WERI-Rb-1 (cell line): Measurements from ENCODE around the gene TMEM190.

Experiments used
- DNase-seq: peaks from one replicate; pipeline ENCODE4 v3.0.0-alpha.2; 2020
- H3K27ac ChIP-seq: fragments of 250-450 bp; sonication (Bioruptor Pico); 2 replicates; pipeline ENCODE4 v1.5.1; 2020; ENCODE audit warnings: mild to moderate bottlenecking, moderate library complexity
- H3K27me3 ChIP-seq: fragments of 250-450 bp; sonication (Bioruptor Pico); 2 replicates; pipeline ENCODE4 v1.5.1; 2021; ENCODE audit warnings: mild to moderate bottlenecking, low read depth, moderate library complexity; ENCODE audit not compliant: insufficient read depth, severe bottlenecking
- H3K36me3 ChIP-seq: fragments of 250-450 bp; sonication (Bioruptor Pico); 2 replicates; pipeline ENCODE4 v1.5.1; 2020; ENCODE audit warnings: mild to moderate bottlenecking, moderate library complexity
- H3K4me3 ChIP-seq: 2 replicates; pipeline ENCODE4 v1.5.1; 2011; ENCODE audit warnings: low read depth, mild to moderate bottlenecking, control low read depth, low read length
- H3K9me3 ChIP-seq: fragments of 250-450 bp; sonication (Bioruptor Pico); 2 replicates; pipeline ENCODE4 v1.5.1; 2021; ENCODE audit warnings: mild to moderate bottlenecking, moderate library complexity; ENCODE audit not compliant: severe bottlenecking
- CTCF ChIP-seq: IDR thresholded peaks from 2 replicates; pipeline ENCODE4 v1.5.1; 2011; ENCODE audit warnings: low read depth, mild to moderate bottlenecking, control low read depth, inconsistent platforms, low read length

Gene TMEM190

GRCh38 chr19:55373306-55373992 lies 3.2 kb upstream of the TMEM190 start:
- no peaks in the 10 kb centered on the region for H3K36me3 ChIP-seq
- no peak overlapping the region for H3K27ac ChIP-seq
- no peak overlapping the region for H3K4me3 ChIP-seq
- no peak for TF ChIP-seq CTCF
- H3K27me3 ChIP-seq: no peaks in the 10 kb centered on the region
- DNase-seq: no peak
- no peaks in the 10 kb centered on the region for H3K9me3 ChIP-seq

DNA sequence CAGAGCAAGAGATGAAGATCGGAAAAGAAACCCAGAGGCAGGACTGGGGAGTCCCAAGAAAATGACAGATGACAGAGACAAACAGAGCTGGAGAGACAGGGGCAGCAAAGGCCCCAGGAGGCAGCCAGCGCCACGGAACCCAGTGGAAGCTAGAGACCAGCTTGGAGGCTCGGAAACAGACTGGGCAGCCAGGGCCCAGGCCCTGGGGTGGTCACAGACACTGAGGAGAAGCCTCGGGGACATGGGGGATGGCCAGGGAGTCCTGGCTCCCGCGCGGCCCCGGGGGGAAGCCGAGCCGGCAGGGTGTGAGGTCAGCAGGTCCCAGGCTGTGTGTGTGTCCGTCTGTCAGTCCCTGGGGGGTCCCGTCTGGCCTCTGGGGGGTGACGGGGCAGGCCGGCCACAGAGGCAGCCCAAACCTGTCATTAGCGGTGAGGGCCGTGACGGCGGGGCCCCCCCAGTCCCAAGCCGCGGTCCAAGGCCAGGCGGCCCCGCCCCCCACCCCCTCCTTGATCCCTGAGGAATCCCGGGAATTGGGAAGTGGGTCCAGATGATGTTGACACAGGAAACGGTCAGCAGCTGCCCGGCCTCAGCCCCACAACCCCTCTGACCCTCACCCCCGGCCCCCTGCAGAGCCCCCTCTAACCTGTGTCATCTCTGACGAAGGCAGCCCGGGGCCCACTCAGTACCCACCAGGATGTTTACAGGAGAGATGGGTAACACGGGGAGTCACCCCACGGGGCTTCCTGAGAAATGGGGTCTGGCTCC lies 2.5 kb upstream of the TMEM190 start:
- DNase-seq: no peak
- H3K27me3 ChIP-seq: no peaks in the 10 kb centered on the region

GRCh38 chr19:55377356-55378131 lies 918 bp downstream of the TMEM190 start:
- DNase-seq: no peak
- peak overlapping the region; percentile 46 for H3K4me3 ChIP-seq

More for the DNA sequence above, 2.5 kb upstream of the TMEM190 start:
- H3K36me3 ChIP-seq: no peaks in the 10 kb centered on the region
- no peak overlapping the region for H3K4me3 ChIP-seq
- no peak overlapping the region for H3K27ac ChIP-seq
- TF ChIP-seq CTCF: no peak
- no peaks in the 10 kb centered on the region for H3K9me3 ChIP-seq

GRCh38 chr19:55379174-55379573 lies 2.5 kb downstream of the TMEM190 start:
- Histone ChIP-seq H3K4me3 (no peak overlapping the region), H3K36me3 (no peaks in the 10 kb centered on the region), H3K27me3 (no peaks in the 10 kb centered on the region), H3K27ac (peak overlapping the region; percentile 73), H3K9me3 (no peaks in the 10 kb centered on the region)
- DNase-seq: peak; percentile 85
- TF ChIP-seq CTCF: no peak

More at GRCh38 chr19:55377356-55378131, 918 bp downstream of the TMEM190 start:
- no peaks in the 10 kb centered on the region for H3K9me3 ChIP-seq
- H3K27ac ChIP-seq: peak overlapping the region; percentile 37
- no peaks in the 10 kb centered on the region for H3K27me3 ChIP-seq
- TF ChIP-seq CTCF: no peak
- H3K36me3 ChIP-seq: no peaks in the 10 kb centered on the region

DNA sequence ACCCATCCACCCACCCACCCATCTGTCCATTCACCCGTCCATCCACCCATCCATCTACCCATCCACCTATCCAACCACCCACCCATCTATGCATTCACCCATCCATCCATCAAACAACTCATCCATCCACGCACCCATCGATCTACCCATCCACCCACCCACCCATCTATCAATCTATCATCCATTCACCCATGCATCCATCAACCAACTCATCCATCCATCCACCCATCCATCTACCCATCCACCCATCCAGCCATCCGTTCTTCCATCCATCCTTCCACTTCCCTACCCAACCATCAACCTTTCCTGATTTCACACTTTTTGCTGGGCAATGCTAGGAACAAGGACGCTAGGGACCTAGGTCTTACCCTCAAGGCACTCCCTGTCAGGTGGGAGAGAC lies 5.4 kb downstream of the TMEM190 start:
- no peak overlapping the region for H3K4me3 ChIP-seq
- H3K9me3 ChIP-seq: no peaks in the 10 kb centered on the region
- DNase-seq: no peak
- H3K27ac ChIP-seq: peak overlapping the region; percentile 72
- H3K36me3 ChIP-seq: peaks cover 9% of the 10 kb centered on the region
- no peak for TF ChIP-seq CTCF
- no peaks in the 10 kb centered on the region for H3K27me3 ChIP-seq
